ENCODE results near the gene PRAMEF1. TPM values are rescaled to one million over a fixed set of nuclear protein-coding genes. Genes with fewer than 3 reads are reported as not detected.

The PRAMEF1 gene
- total and polyA plus RNA-seq, 2 of the 8 experiments (the other 6 are each of a cell fraction or from before 2014, with no cell fraction given): not detected

- no peak for TF ChIP-seq CHD7 (IDR thresholded peaks at IDR 0.05; ENCODE audit: insufficient replicate concordance, low read length)
Measured at GRCh38 chr1:12756273-12756672, 34.9 kb upstream of the PRAMEF1 start (continued).
